ENCODE data around the gene MAN2A2. TPM values are rescaled to one million over a fixed set of nuclear protein-coding genes. Genes with fewer than 3 reads are reported as not detected.
"Not testable (repeated sequence)": the region's sequence is repeated elsewhere in the genome, so short reads cannot be mapped to it uniquely, and the experiment has no call there.

MAN2A2 gene
- total and polyA plus RNA-seq, 2 of the 8 experiments (the other 6 are each of a cell fraction or from before 2014, with no cell fraction given), result 23.1 to 29.7 TPM

DNA sequence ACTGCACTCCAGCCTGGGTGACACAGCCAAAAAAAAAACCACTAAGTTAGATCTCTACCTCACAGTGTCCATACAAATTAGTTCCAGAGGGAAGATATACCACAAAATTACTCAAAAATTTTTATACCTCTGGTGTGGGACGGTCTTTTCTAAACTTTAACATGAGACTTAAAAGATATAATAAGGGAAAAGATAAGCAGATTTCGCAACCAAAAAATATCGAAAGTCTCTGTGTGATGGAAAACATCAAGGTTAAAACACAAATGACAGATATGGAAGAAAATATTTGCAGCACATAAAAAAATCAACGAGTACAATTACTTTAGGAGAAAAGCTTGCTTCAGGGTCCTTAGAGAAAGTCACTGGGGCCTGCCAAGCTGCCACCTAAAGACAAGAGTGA lies 18.8 kb downstream of the MAN2A2 start (continued):
- TF ChIP-seq SP2 (IDR thresholded peaks at IDR 0.05; ENCODE audit: low read length), result no peak

- not testable (repeated sequence) for H3K27me3 ChIP-seq (replicated peaks in 1 of 4; ENCODE audit: control insufficient read depth in 3 of 4, extremely low read depth in 1 of 4, insufficient read depth in 3 of 4, low read length in 3 of 4); H3K56ac ChIP-seq (replicated peaks; ENCODE audit: insufficient read length, low read depth, low read length); H3K79me2 ChIP-seq (ENCODE audit: control insufficient read depth in 1 of 2, insufficient read depth in 2 of 2, low read length in 2 of 2); H3K79me1 ChIP-seq (ENCODE audit: low read depth, low read length); H3K18ac ChIP-seq (ENCODE audit: extremely low read depth, low read length); H3K4me3 ChIP-seq (ENCODE audit: extremely low read depth in 1 of 4, insufficient read depth in 2 of 4, low read depth in 3 of 4, low read length in 4 of 4); H3K4me1 ChIP-seq (replicated peaks in 1 of 4; ENCODE audit: control insufficient read depth in 3 of 4, insufficient read depth in 4 of 4, low read length in 3 of 4); H3K9ac ChIP-seq (replicated peaks in 1 of 4; ENCODE audit: extremely low read depth in 1 of 4, low read depth in 3 of 4, low read length in 3 of 4); H3K4ac ChIP-seq (replicated peaks; ENCODE audit: insufficient read length, low read depth, low read length); DNase-seq (ENCODE audit: low read depth in 1 of 2, low spot score in 2 of 2); H2BK20ac ChIP-seq (ENCODE audit: low read length); H3K9me3 ChIP-seq (ENCODE audit: insufficient read depth in 2 of 2, low read depth in 1 of 2, low read length in 1 of 2); H2BK5ac ChIP-seq (ENCODE audit: low read depth, low read length); H2BK15ac ChIP-seq (ENCODE audit: low read length); H3K27ac ChIP-seq (ENCODE audit: low read depth, low read length); H4K91ac ChIP-seq (replicated peaks; ENCODE audit: insufficient read length, low read length); FAIRE-seq; H3K23me2 ChIP-seq (ENCODE audit: low read depth, low read length); H2BK12ac ChIP-seq (ENCODE audit: low read depth, low read length); H3K36me3 ChIP-seq (ENCODE audit: control insufficient read depth in 2 of 4, insufficient read depth in 4 of 4, low read length in 3 of 4); H2AFZ ChIP-seq (ENCODE audit: low read length); H2AK5ac ChIP-seq (ENCODE audit: low read depth, low read length); H3K14ac ChIP-seq (ENCODE audit: insufficient read length); H4K8ac ChIP-seq (ENCODE audit: extremely low read depth, insufficient read depth, low read length); H4K20me1 ChIP-seq (replicated peaks in 1 of 2; ENCODE audit: control insufficient read depth in 1 of 2, insufficient read depth in 2 of 2, low read length in 2 of 2); H2BK120ac ChIP-seq (replicated peaks; ENCODE audit: low read depth, low read length); H4K5ac ChIP-seq (ENCODE audit: insufficient read length, low read depth, low read length); H3K23ac ChIP-seq (ENCODE audit: insufficient read length); H3K4me2 ChIP-seq (ENCODE audit: insufficient read depth in 1 of 2, low read depth in 2 of 2, low read length in 2 of 2)
- ChIA-PET CTCF (ENCODE audit: partially characterized antibody) (interaction anchor here (0.7 to 4.6 kb wide), 7 partner anchors 10 to 67 kb away, joined by 3 to 58 read pairs (median 4); partner anchors contain the start of genes FES, HDDC3 and UNC45A), POLR2A (ENCODE audit: partially characterized antibody) (interaction anchor here (0.9 to 1.7 kb wide), 3 partner anchors 16 to 72 kb away, joined by 3 to 4 read pairs (median 4); partner anchors contain the start of gene PRC1)
- WGBS, 2 experiments (ENCODE audit: extremely low coverage in 1 of 2, insufficient coverage in 1 of 2, insufficient read length in 1 of 2, insufficient replicate concordance in 2 of 2, low coverage in 1 of 2, low lambda C conversion rate in 2 of 2, missing lambda C conversion rate in 1 of 2), result 89% methylated on average over 7 of the region's 7 CpGs; no CpG with 5 or more reads in 1 of the 2 experiments
These were observed 19.7 kb downstream of the MAN2A2 start for GRCh38 chr15:90922712-90923322.
